NCI-H748 treated with DMSO at 0.1 percent for 48 hours (cell line): Measurements from ENCODE around the gene TLCD3A.
"Not testable (repeated sequence)": the region's sequence is repeated elsewhere in the genome, so short reads cannot be mapped to it uniquely, and the experiment has no call there.

ENCODE experiments used
- DNase-seq: peaks from one replicate; lab custom pipeline; 2025; lab: John Stamatoyannopoulos, UW

Gene TLCD3A

DNA sequence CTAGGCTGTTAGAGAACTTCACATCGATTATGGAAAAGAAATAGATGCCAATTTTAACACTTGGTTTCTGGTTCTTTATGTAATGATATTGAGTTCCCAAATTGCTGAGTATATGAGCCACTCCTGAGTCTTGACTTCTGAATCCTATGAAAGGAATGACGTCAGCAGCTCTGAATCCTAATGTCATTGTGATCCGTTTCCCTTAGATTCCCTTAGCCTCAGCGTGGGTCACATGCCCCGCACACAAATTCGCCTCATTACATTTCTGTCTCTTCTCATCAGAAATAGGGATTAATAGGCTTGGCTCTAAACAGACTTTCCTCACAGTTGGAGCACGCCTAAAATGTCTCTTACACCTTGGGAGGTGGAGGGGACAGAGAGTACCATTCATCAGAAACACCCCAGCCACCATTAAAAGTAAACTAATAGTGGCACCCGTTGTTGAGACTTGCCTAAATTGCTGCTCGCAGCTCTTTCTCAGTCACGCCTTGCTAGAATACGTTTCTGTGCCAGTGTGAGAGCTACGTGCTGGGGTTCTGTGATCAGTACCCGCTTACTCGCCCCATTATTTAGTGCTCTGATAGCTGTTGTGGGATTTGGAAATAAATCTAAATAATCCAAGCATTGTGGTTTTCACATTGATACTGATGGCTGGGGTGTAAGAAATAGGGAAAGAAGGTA is 56.9 kb downstream of the TLCD3A start:
- no peak for DNase-seq

DNA sequence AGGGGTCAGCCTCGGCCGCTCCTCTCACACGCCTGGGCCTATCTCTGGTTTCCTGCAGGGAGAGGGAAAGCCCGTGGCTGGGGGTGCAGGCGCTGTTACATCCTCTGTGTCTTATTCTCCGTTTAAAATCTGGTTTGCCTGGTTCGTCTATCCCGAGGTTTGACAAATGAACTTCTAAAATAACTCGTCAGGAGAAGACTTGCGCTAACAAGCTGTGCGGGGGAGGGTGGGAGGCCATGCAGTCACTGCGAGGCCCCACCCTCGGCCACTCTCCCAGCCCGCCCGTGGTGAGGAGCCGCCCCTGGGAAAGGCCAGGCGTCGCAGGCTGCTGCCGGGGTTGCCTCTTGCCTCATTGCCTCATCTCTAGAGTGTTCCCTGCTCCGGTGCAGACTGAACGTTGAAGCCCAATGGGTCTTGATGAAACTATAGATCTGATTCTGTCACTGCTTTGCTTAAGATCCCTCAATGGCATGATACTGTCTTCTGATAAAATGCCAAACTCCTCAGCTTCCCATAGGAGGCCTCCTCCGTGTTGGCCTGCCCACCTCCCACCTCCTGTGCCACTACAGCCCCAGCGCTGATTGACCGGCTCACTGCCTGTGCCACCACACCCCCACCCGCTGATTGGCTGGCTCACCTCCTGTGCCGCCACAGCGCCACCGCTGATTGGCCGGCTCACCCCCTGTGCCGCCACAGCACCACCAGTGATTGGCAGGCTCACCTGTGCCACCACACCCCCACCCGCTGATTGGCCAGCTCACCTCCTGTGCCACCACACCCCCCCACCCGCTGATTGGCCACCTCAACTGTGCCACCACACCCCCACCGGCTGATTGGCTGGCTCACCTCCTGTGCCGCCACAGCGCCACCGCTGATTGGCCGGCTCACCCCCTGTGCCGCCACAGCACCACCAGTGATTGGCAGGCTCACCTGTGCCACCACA is 57.8 kb downstream of the TLCD3A start:
- DNase-seq: not testable (repeated sequence)

DNA sequence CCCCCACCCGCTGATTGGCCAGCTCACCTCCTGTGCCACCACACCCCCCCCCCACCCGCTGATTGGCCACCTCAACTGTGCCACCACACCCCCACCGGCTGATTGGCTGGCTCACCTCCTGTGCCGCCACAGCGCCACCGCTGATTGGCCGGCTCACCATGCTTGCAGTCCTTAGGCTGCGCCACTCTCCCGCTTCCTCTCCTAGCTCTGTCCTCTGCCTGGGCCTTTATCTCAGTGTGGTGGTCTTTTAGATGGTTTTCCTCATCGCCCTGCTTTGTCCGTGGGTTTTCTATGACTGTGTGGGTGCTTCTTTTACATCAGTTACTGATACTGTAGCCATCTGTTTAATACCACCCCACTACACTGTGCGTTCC is 58.5 kb downstream of the TLCD3A start:
- not testable (repeated sequence) for DNase-seq

DNA sequence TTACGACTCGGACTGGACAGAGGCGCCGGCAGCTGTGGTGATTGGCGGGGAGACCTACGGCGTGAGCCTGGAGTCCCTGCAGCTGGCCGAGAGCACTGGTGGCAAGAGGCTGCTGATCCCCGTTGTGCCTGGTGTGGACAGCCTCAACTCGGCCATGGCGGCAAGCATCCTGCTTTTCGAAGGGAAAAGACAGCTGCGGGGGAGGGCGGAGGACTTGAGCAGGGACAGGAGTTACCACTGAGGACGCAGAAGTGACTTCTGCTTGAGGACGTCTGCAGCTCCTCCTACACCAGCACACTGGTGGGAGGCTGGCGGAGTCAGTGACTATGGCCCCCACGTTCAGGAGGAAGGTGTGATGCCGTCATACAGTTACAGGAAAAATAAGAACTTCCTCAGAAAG is 59.4 kb downstream of the TLCD3A start:
- DNase-seq: no peak

DNA sequence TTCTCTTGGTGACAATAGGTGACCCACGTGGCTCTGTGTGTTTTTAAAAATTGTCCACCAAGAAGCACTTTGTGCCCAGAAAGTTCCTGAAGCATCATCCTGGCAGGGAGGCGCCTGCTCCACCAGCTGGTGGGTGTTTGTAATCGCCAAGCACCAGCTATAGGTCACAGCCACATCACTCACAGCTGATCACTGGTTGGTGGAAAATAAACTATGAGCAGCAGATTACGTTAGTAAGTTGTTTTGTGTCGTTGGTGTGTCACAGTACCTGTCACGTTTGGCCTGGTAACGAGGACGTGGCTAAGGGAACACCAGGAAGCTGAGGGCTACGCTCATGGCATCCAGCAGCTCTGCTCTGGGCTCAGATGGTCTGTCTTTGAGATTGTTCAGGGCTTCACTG is 59.9 kb downstream of the TLCD3A start:
- no peak for DNase-seq
